ENCODE data around the gene ACVR1. TPM values are rescaled to one million over a fixed set of nuclear protein-coding genes. Genes with fewer than 3 reads are reported as not detected.

Gene ACVR1
- total RNA-seq, 1 experiment from 2014 or later, result 27.6 TPM

DNA sequence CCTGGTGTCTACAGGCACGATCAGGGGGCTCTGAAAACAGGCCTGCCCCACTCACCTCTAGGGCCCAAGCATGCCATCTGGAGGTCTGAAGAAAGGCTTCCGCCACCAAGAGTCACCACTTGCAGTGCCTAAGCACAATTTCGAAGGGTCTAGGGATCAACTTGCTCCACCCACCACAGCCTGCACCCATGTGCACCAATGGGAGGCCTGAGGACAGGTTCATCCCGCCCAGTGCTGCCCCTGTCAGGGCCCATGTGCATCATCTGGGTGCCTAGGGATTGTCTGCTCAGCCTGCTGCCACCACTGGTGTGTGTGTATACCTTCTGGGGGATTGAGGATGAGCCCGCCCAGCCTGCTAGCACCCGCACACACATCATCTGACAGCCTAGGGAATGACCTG is 126.4 kb downstream of the ACVR1 start:
- no TSS peak for BruUV-seq (replicated peaks)
- in situ Hi-C loops (cut with HindIII; ENCODE audit: low pct_unique_long_range_greater_than_20kb, low sequenced_read_pairs), result no loop called here

DNA sequence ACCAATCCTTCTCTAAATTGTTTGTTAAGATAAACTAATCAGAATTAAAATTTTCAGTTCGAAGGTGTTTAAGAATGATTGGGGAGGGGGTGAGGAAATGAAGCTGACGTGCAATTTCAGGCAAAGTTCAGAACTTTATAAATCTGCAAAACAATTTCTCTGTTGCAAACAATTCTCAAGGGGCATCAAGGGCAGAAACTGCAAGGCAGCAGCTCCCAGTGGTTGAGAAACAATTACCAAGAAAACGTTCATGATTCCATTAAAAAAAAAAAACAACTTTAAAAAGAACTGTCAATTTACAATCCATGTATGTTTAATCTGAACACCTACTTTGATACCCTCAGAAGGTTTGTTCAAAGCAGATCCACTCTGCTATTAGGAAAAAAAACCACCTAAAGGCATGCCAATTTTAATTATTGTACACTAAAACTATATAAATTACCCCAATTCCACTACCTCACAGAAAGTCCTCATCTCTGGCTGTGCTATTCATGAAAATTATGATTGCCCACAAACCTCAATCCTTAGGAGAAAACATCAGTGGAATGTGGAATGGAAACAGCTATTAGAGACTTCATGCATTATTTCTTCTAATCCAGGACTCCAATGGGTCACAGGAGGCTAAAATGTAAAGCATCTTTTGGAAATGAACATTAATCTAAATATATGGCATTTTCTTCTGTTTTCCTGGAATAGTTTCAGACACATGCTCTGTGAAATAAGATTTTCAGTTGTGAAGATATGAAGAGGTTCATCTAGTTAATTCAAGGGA is 127.6 kb downstream of the ACVR1 start:
- no peak for ATAC-seq
- Histone ChIP-seq H3K4me3 (ENCODE audit: low read depth in 2 of 2, low read length in 2 of 2) (no peak overlapping the region), H3K27me3 (ENCODE audit: control insufficient read depth, insufficient read depth, low read length) (no peaks in the 10 kb centered on the region), H3K27ac (ENCODE audit: low read length) (no peak overlapping the region), H3K36me3 (ENCODE audit: control insufficient read depth, insufficient read depth, low read length) (no peaks in the 10 kb centered on the region; the same call in 1 of the 2 replicates), H3K4me1 (ENCODE audit: control insufficient read depth, insufficient read depth, low read length) (no peaks in the 10 kb centered on the region), H3K9me3 (ENCODE audit: control insufficient read depth, insufficient read depth, low read depth, low read length) (no peaks in the 10 kb centered on the region)
- ChIA-PET CTCF (no interaction called here), POLR2A (interaction anchor here (0.6 kb wide), 1 partner anchor 1663 kb away, joined by 3 read pairs; no protein-coding TSS in a partner anchor)
- TF ChIP-seq TCF7L2 (IDR thresholded peaks at IDR 0.05; ENCODE audit: low read depth, low read length) (no peak), SIN3A (IDR thresholded peaks at IDR 0.05; ENCODE audit: borderline replicate concordance, insufficient read depth, low read depth, low read length) (no peak), POLR2AphosphoS5 (IDR thresholded peaks at IDR 0.05; ENCODE audit: low read depth, low read length) (no peak)
- TF ChIP-seq, protein P1, sequence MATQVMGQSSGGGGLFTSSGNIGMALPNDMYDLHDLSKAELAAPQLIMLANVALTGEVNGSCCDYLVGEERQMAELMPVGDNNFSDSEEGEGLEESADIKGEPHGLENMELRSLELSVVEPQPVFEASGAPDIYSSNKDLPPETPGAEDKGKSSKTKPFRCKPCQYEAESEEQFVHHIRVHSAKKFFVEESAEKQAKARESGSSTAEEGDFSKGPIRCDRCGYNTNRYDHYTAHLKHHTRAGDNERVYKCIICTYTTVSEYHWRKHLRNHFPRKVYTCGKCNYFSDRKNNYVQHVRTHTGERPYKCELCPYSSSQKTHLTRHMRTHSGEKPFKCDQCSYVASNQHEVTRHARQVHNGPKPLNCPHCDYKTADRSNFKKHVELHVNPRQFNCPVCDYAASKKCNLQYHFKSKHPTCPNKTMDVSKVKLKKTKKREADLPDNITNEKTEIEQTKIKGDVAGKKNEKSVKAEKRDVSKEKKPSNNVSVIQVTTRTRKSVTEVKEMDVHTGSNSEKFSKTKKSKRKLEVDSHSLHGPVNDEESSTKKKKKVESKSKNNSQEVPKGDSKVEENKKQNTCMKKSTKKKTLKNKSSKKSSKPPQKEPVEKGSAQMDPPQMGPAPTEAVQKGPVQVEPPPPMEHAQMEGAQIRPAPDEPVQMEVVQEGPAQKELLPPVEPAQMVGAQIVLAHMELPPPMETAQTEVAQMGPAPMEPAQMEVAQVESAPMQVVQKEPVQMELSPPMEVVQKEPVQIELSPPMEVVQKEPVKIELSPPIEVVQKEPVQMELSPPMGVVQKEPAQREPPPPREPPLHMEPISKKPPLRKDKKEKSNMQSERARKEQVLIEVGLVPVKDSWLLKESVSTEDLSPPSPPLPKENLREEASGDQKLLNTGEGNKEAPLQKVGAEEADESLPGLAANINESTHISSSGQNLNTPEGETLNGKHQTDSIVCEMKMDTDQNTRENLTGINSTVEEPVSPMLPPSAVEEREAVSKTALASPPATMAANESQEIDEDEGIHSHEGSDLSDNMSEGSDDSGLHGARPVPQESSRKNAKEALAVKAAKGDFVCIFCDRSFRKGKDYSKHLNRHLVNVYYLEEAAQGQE (IDR thresholded peaks at IDR 0.05; ENCODE audit: insufficient read depth in 1 of 2, low read depth in 2 of 2, low read length in 1 of 2), result no peak
- TF ChIP-seq, protein P2, sequence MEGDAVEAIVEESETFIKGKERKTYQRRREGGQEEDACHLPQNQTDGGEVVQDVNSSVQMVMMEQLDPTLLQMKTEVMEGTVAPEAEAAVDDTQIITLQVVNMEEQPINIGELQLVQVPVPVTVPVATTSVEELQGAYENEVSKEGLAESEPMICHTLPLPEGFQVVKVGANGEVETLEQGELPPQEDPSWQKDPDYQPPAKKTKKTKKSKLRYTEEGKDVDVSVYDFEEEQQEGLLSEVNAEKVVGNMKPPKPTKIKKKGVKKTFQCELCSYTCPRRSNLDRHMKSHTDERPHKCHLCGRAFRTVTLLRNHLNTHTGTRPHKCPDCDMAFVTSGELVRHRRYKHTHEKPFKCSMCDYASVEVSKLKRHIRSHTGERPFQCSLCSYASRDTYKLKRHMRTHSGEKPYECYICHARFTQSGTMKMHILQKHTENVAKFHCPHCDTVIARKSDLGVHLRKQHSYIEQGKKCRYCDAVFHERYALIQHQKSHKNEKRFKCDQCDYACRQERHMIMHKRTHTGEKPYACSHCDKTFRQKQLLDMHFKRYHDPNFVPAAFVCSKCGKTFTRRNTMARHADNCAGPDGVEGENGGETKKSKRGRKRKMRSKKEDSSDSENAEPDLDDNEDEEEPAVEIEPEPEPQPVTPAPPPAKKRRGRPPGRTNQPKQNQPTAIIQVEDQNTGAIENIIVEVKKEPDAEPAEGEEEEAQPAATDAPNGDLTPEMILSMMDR (IDR thresholded peaks at IDR 0.05), result no peak
- DNase-seq (ENCODE audit: low read depth, low spot score), result no peak
- no TSS peak for BruUV-seq (replicated peaks)
- in situ Hi-C loops (cut with HindIII; ENCODE audit: low pct_unique_long_range_greater_than_20kb, low sequenced_read_pairs) (no loop called here), intact Hi-C loops (cut with micrococcal nuclease; ENCODE audit: unreplicated experiment) (no loop called here)

More for the DNA sequence above, 126.4 kb downstream of the ACVR1 start:
- no peak for DNase-seq (ENCODE audit: low read depth, low spot score)
- TF ChIP-seq TCF7L2 (IDR thresholded peaks at IDR 0.05; ENCODE audit: low read depth, low read length), result no peak
- TF ChIP-seq SIN3A (IDR thresholded peaks at IDR 0.05; ENCODE audit: borderline replicate concordance, insufficient read depth, low read depth, low read length), result no peak
- TF ChIP-seq, protein P1 (IDR thresholded peaks at IDR 0.05; ENCODE audit: insufficient read depth in 1 of 2, low read depth in 2 of 2, low read length in 1 of 2), result no peak
- no peak for TF ChIP-seq POLR2AphosphoS5 (IDR thresholded peaks at IDR 0.05; ENCODE audit: low read depth, low read length)
- TF ChIP-seq, protein P2 (IDR thresholded peaks at IDR 0.05), result no peak
- no peaks in the 10 kb centered on the region; the same call in 1 of the 2 replicates for H3K36me3 ChIP-seq (ENCODE audit: control insufficient read depth, insufficient read depth, low read length)
- ATAC-seq, result no peak
- no peaks in the 10 kb centered on the region for H3K27me3 ChIP-seq (ENCODE audit: control insufficient read depth, insufficient read depth, low read length)
- no peak overlapping the region for H3K4me3 ChIP-seq (ENCODE audit: low read depth in 2 of 2, low read length in 2 of 2)
- H3K27ac ChIP-seq (ENCODE audit: low read length), result no peak overlapping the region
- ChIA-PET CTCF (no interaction called here), POLR2A (no interaction called here)
- no peaks in the 10 kb centered on the region for H3K4me1 ChIP-seq (ENCODE audit: control insufficient read depth, insufficient read depth, low read length)
- H3K9me3 ChIP-seq (ENCODE audit: control insufficient read depth, insufficient read depth, low read depth, low read length), result no peaks in the 10 kb centered on the region
- intact Hi-C loops (cut with micrococcal nuclease; ENCODE audit: unreplicated experiment), result no loop called here

Measured in Panc1 (cell line).